ENCODE measurements around the gene TNFSF12. TPM values are rescaled to one million over a fixed set of nuclear protein-coding genes. Genes with fewer than 3 reads are reported as not detected.

The TNFSF12 gene
- total RNA-seq, 1 donor from 2014 or later: 3.7 TPM

- DNase-seq (ENCODE audit: low spot score in 2 of 2): no peak
- no peak for FAIRE-seq
Observed at GRCh38 chr17:7563115-7563869, 14.4 kb downstream of the TNFSF12 start.

- DNase-seq (ENCODE audit: low spot score in 2 of 2) (no peak), FAIRE-seq (no peak)
Observed at GRCh38 chr17:7569571-7569970, 20.7 kb downstream of the TNFSF12 start.

- FAIRE-seq: no peak
- DNase-seq (ENCODE audit: low spot score in 2 of 2): no peak
Observed at GRCh38 chr17:7570351-7570750, 21.5 kb downstream of the TNFSF12 start.

- no peak for DNase-seq (ENCODE audit: low spot score in 2 of 2)
- no peak for FAIRE-seq
Observed at GRCh38 chr17:7572338-7572587, 23.4 kb downstream of the TNFSF12 start.

GRCh38 chr17:7572588-7573323, 23.9 kb downstream of the TNFSF12 start:
- FAIRE-seq (peak; percentile 98), DNase-seq (ENCODE audit: low spot score in 2 of 2) (peak; percentile 99)

GRCh38 chr17:7573324-7574080, 24.6 kb downstream of the TNFSF12 start:
- DNase-seq (ENCODE audit: low spot score in 2 of 2) (peak; percentile 93 to 94), FAIRE-seq (no peak)

- FAIRE-seq: no peak
- no peak for DNase-seq (ENCODE audit: low spot score in 2 of 2)
Observed at GRCh38 chr17:7574176-7574953, 25.5 kb downstream of the TNFSF12 start.

- DNase-seq (ENCODE audit: low spot score in 2 of 2) (no peak), FAIRE-seq (no peak)
Observed at GRCh38 chr17:7575481-7575883, 26.6 kb downstream of the TNFSF12 start.

- FAIRE-seq: no peak
- DNase-seq (ENCODE audit: low spot score in 2 of 2): no peak
Observed at GRCh38 chr17:7575959-7576358, 27.1 kb downstream of the TNFSF12 start.

GRCh38 chr17:7576432-7576937, 27.6 kb downstream of the TNFSF12 start:
- DNase-seq (ENCODE audit: low spot score in 2 of 2) (no peak), FAIRE-seq (no peak)

GRCh38 chr17:7577327-7578199, 28.7 kb downstream of the TNFSF12 start:
- DNase-seq (ENCODE audit: low spot score in 2 of 2) (no peak), FAIRE-seq (no peak)

- FAIRE-seq (no peak), DNase-seq (ENCODE audit: low spot score in 2 of 2) (peak in 1 of 2 donors; percentile 72)
Observed at GRCh38 chr17:7579001-7579833, 30.4 kb downstream of the TNFSF12 start, which contains the start of gene CD68. CD68 (plus strand) TSS chr17:7579638; CDS start chr17:7579678, 40 bp downstream.

- DNase-seq (ENCODE audit: low spot score in 2 of 2) (no peak), FAIRE-seq (no peak)
Observed at GRCh38 chr17:7579834-7580603, 31.2 kb downstream of the TNFSF12 start.

GRCh38 chr17:7580604-7581575, 32.0 kb downstream of the TNFSF12 start:
- FAIRE-seq (no peak), DNase-seq (ENCODE audit: low spot score in 2 of 2) (no peak)

GRCh38 chr17:7582396-7583252, 33.8 kb downstream of the TNFSF12 start:
- DNase-seq (ENCODE audit: low spot score in 2 of 2) (no peak), FAIRE-seq (no peak)

Data from frontal cortex (tissue), 4 donors.